Measurements from ENCODE around the gene TMEM219.
A peak's percentile ranks its signal among the peaks of the same experiment; 100 is the strongest.

TMEM219 gene

GRCh38 chr16:30006659-30007377 lies 44.9 kb downstream of the TMEM219 start:
- H3K4me3 ChIP-seq: no peak overlapping the region
- no peak for DNase-seq
- TF ChIP-seq CTCF (IDR thresholded peaks at IDR 0.05): no peak
- H3K36me3 ChIP-seq: peaks cover 0 to 29% (median 9%) of the 10 kb centered on the region in 3 donors
- intact Hi-C loops (cut with DNase I; ENCODE audit: low total_unique reads): loop anchor here (5.0 to 10.0 kb wide), 3 partner anchors 82 to 310 kb away; partner anchors contain the start of genes CDIPT and KCTD13
- no peak overlapping the region for H3K27ac ChIP-seq
- no peaks in the 10 kb centered on the region for H3K9me3 ChIP-seq
- H3K4me1 ChIP-seq: peaks cover 0 to 28% (median 16%) of the 10 kb centered on the region in 4 donors
- peaks cover 4 to 56% of the 10 kb centered on the region in 2 donors for H3K27me3 ChIP-seq

- Histone ChIP-seq H3K36me3 (peaks cover 0 to 23% (median 3%) of the 10 kb centered on the region in 3 donors), H3K4me1 (peaks cover 0 to 28% (median 20%) of the 10 kb centered on the region in 4 donors), H3K4me3 (no peak overlapping the region), H3K27me3 (peaks cover 4 to 62% of the 10 kb centered on the region in 2 donors), H3K27ac (no peak overlapping the region), H3K9me3 (no peaks in the 10 kb centered on the region)
- no peak for DNase-seq
- intact Hi-C loops (cut with DNase I; ENCODE audit: low total_unique reads): loop anchor here (5.0 to 10.0 kb wide), 3 partner anchors 83 to 310 kb away; partner anchors contain the start of genes CDIPT and KCTD13
- no peak for TF ChIP-seq CTCF (IDR thresholded peaks at IDR 0.05)
Measured at GRCh38 chr16:30007378-30007895, 45.6 kb downstream of the TMEM219 start.

- Histone ChIP-seq H3K36me3 (peaks cover 0 to 7% (median 0%) of the 10 kb centered on the region in 3 donors), H3K27ac (no peak overlapping the region), H3K27me3 (peaks cover 4 to 66% of the 10 kb centered on the region in 2 donors), H3K4me1 (peaks cover 0 to 28% (median 20%) of the 10 kb centered on the region in 4 donors), H3K9me3 (no peaks in the 10 kb centered on the region), H3K4me3 (no peak overlapping the region)
- no peak for TF ChIP-seq CTCF (IDR thresholded peaks at IDR 0.05)
- intact Hi-C loops (cut with DNase I; ENCODE audit: low total_unique reads): loop anchor here (5.0 to 10.0 kb wide), 3 partner anchors 84 to 312 kb away; partner anchors contain the start of genes CDIPT and KCTD13
- DNase-seq: no peak
Measured at GRCh38 chr16:30009085-30009862, 47.4 kb downstream of the TMEM219 start.

GRCh38 chr16:30009990-30010843 lies 48.3 kb downstream of the TMEM219 start:
- Histone ChIP-seq H3K27me3 (peaks cover 4 to 66% of the 10 kb centered on the region in 2 donors), H3K4me1 (peaks cover 0 to 27% (median 20%) of the 10 kb centered on the region in 4 donors), H3K36me3 (peaks cover 0 to 7% (median 0%) of the 10 kb centered on the region in 3 donors), H3K9me3 (no peaks in the 10 kb centered on the region), H3K4me3 (peak overlapping the region in 1 of 2 donors; percentile 29), H3K27ac (no peak overlapping the region)
- intact Hi-C loops (cut with DNase I; ENCODE audit: low total_unique reads): loop anchor here (5.0 to 10.0 kb wide), 3 partner anchors 85 to 313 kb away; partner anchors contain the start of genes CDIPT and KCTD13
- no peak for DNase-seq
- TF ChIP-seq CTCF (IDR thresholded peaks at IDR 0.05): no peak
